Stimulated activated CD8-positive, alpha-beta memory T cell treated with anti-CD3 and anti-CD28 coated beads, Interleukin-4, amount 100 ng/mL, for 24 hours (primary cell): ENCODE results near the gene PLEKHG7.

Source experiments
- DNase-seq: peaks from one replicate; pipeline ENCODE4 v3.0.0-alpha.2; 2020; ENCODE audit warnings: low read depth

Gene PLEKHG7

GRCh38 chr12:92803903-92804302, 101.1 kb downstream of the PLEKHG7 start:
- no peak for DNase-seq

GRCh38 chr12:92810370-92810769, 107.6 kb downstream of the PLEKHG7 start:
- no peak for DNase-seq

- DNase-seq: no peak
Measured at GRCh38 chr12:92814584-92814983, 111.8 kb downstream of the PLEKHG7 start.

GRCh38 chr12:92821142-92821541, 118.4 kb downstream of the PLEKHG7 start:
- DNase-seq: no peak
